Measurements from ENCODE around the gene SNX27.

The SNX27 gene

GRCh38 chr1:151711044-151711800, 99.4 kb downstream of the SNX27 start:
- no peak for TF ChIP-seq CTCF (IDR thresholded peaks at IDR 0.05)

GRCh38 chr1:151711951-151712350, 100.1 kb downstream of the SNX27 start:
- TF ChIP-seq CTCF (IDR thresholded peaks at IDR 0.05): no peak

- no peak for TF ChIP-seq CTCF (IDR thresholded peaks at IDR 0.05)
Observed at GRCh38 chr1:151713044-151713443, 101.2 kb downstream of the SNX27 start.

GRCh38 chr1:151713874-151714273, 102.0 kb downstream of the SNX27 start:
- no peak for TF ChIP-seq CTCF (IDR thresholded peaks at IDR 0.05)

- TF ChIP-seq CTCF (IDR thresholded peaks at IDR 0.05): no peak
Observed at GRCh38 chr1:151714820-151715725, 103.2 kb downstream of the SNX27 start.

GRCh38 chr1:151715726-151716404, 104.0 kb downstream of the SNX27 start:
- TF ChIP-seq CTCF (IDR thresholded peaks at IDR 0.05): no peak

GRCh38 chr1:151716405-151716762, 104.5 kb downstream of the SNX27 start:
- no peak for TF ChIP-seq CTCF (IDR thresholded peaks at IDR 0.05)
